ENCODE data around the gene ZNF738. TPM values are rescaled to one million over a fixed set of nuclear protein-coding genes. Genes with fewer than 3 reads are reported as not detected.
"Not testable (repeated sequence)": the region's sequence is repeated elsewhere in the genome, so short reads cannot be mapped to it uniquely, and the experiment has no call there.

The ZNF738 gene
- 10 to 100 TPM; 13.9 to 16.4 TPM for total RNA-seq

DNA sequence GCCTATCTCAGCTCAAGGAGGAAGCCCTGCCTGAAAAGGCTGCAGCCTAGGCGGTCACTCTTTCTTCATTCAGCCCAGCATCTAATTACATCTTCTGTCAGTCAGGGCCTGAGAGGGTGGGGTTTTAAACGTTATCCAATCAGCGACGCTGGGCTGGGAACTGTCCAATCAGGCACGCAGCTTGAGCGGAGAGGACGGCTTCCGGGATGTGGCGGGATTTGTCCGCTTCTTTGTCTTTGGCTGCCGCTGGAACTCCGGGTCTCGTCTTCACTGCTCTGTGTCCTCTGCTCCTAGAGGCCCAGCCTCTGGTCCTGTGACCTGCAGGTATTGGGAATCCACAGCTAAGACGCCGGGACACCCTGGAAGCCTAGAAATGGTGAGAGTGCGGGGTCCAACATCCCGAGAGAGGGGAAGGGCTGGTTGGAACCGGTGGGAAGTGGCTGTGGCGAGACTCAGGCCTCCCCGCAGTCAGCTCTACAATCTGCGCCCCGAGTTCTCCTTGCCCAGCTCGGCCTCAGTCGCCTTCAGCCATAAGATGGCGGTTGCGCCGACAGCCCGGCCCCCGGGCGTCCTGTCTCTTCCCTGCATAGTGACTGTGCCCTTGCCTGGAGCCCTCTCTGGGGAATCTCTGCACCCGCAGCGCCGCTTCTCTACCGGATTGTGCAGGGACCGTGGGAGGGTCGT, at the start of gene ZNF738:
TSS of gene ZNF738 (plus strand) at position 233 of the 684 bp plus-strand sequence. CDS start at position 374, 141 bp downstream.
- Mint-ChIP-seq H3K36me3 (peaks cover 41% of the 10 kb centered on the region), H3K4me1 (peaks cover 7% of the 10 kb centered on the region), H3K27me3 (no peaks in the 10 kb centered on the region), H3K27ac (peak within 1 kb of the TSS; percentile 98), H3K4me3 (peak within 1 kb of the TSS; percentile 99), H3K9me3 (peaks cover 22% of the 10 kb centered on the region)
- ATAC-seq (ENCODE audit: low read depth): peak; percentile 97
- POLR2A ChIA-PET: interaction anchor here (0.6 to 3.8 kb wide), 9 partner anchors 26 to 1493 kb away, joined by 3 to 36 read pairs (median 5); partner anchors contain the start of genes ZNF253, ZNF429, ZNF43 and ZNF430
- DNase-seq: peak; percentile 80

DNA sequence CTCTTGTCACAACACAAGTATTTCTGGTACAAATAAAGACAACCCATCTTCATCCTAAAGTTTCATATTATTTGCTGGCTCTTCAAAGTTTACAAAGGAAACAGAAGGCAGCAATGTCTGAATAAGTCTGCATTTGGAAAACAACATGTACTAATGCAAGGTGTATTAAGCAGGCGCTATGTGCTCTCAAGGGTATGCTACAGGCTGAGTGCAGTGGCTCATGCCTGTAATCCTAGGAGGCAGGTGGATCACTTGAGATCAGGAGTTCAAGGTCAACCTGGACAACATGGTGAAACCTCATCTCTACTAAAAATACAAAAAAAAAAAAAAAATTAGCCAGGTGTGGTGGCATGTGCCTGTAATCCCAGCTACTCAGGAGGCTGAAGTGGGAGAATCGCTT, 46.0 kb upstream of the ZNF738 start:
- H3K27me3 Mint-ChIP-seq, POLR2A ChIA-PET: not testable (repeated sequence)
- peaks cover 16% of the 10 kb centered on the region for H3K9me3 Mint-ChIP-seq

DNA sequence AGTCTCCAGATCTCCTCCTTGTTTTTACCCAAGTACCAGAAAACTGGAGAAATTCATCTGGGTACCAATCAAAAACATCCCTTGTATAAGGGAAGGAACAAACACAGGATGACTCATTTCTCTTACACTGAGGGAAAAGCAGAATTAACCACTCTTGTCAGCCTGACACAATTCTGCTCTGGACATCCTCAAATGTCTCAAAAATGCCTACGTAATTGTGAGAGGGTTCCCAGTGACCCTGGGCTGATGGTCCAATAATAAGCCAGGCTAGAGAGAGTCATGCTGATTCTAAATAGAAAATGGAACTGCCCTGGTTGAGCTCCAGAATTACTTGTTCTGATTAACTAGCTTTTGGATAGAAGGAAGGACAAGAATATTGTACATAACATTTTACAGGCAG, 44.1 kb upstream of the ZNF738 start:
- Mint-ChIP-seq H3K4me3 (no peak overlapping the region), H3K36me3 (peaks cover 68% of the 10 kb centered on the region), H3K9me3 (peaks cover 21% of the 10 kb centered on the region), H3K4me1 (peaks cover 6% of the 10 kb centered on the region), H3K27me3 (no peaks in the 10 kb centered on the region), H3K27ac (no peak overlapping the region)
- DNase-seq: no peak
- no peak for ATAC-seq (ENCODE audit: low read depth)
- POLR2A ChIA-PET: no interaction called here

More for the DNA sequence above, 46.0 kb upstream of the ZNF738 start:
- not testable (repeated sequence) for H3K4me3 Mint-ChIP-seq; DNase-seq; H3K27ac Mint-ChIP-seq; ATAC-seq (ENCODE audit: low read depth); H3K4me1 Mint-ChIP-seq
- peaks cover 68% of the 10 kb centered on the region for H3K36me3 Mint-ChIP-seq

DNA sequence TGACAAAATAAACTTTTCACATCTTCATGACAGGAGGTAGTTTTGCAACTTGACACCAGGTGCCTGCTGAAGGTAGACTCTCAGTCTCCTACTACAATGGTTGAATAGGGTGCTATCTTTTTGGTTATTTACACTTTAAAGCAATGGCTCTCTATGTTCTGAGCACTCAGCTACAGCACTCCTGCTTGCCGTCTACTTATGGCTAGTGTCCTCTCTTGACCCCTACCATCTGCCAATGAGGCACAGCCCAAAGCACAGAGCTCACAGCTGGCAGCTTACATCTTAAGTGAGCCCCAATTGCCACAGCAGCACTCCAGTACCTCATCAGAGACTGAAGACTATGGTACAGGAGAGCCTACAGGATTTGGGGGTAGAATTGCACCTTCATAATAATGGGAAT, 41.0 kb upstream of the ZNF738 start:
- peaks cover 75% of the 10 kb centered on the region for H3K36me3 Mint-ChIP-seq
- peaks cover 20% of the 10 kb centered on the region for H3K9me3 Mint-ChIP-seq
- ATAC-seq (ENCODE audit: low read depth) (no peak), DNase-seq (no peak)
- POLR2A ChIA-PET: interaction anchor here (0.6 kb wide), 1 partner anchor 46 kb away, joined by 6 read pairs; no protein-coding TSS in a partner anchor
- H3K4me3 Mint-ChIP-seq: no peak overlapping the region
- no peak overlapping the region for H3K27ac Mint-ChIP-seq
- peaks cover 8% of the 10 kb centered on the region for H3K4me1 Mint-ChIP-seq
- no peaks in the 10 kb centered on the region for H3K27me3 Mint-ChIP-seq

DNA sequence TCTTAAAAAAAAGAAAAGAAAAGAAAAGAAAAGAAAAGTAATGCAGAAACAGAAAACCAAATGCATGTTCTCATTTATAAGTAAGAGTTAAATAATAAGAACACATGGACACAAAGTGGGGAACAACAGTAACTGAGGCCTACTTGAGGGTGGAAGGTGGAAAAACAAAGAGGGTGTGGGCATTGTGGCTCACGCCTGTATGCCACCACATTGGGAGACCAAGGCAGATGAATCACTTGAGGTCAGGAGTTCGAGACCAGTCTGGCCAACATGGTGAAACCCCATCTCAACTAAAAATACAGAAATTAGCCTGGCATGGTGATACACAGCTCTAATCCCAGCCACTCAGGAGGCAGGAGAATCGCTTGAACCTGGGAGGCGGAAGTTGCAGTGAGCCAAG, 37.7 kb upstream of the ZNF738 start:
- Mint-ChIP-seq H3K9me3 (peaks cover 32% of the 10 kb centered on the region), H3K36me3 (peaks cover 90% of the 10 kb centered on the region), H3K4me3 (no peak overlapping the region), H3K27me3 (no peaks in the 10 kb centered on the region), H3K4me1 (peaks cover 14% of the 10 kb centered on the region), H3K27ac (no peak overlapping the region)
- DNase-seq (no peak), ATAC-seq (ENCODE audit: low read depth) (no peak)
- POLR2A ChIA-PET: no interaction called here

DNA sequence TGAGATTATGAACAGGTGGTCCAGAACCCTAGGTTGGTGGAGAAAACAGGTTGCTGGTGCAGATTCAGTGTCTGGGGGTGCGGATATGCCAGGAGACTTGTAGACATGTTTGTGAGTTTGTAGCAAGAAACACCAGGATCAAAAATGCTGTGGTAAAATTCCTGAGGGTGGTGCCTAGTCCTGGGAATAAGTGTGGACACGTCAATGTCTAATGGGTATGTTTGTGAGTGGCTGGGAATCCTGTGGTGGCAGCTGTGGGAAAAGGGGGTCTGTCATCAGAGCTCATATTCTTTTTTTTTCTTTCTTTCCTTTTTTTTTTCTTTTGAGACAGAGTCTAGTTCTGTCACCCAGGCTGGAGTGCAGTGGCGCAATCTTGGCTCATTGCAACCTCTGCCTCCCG, 36.8 kb upstream of the ZNF738 start:
- no peak for DNase-seq
- H3K27ac Mint-ChIP-seq: no peak overlapping the region
- peaks cover 91% of the 10 kb centered on the region for H3K36me3 Mint-ChIP-seq
- no peak overlapping the region for H3K4me3 Mint-ChIP-seq
- peaks cover 37% of the 10 kb centered on the region for H3K9me3 Mint-ChIP-seq
- POLR2A ChIA-PET: no interaction called here
- peaks cover 18% of the 10 kb centered on the region for H3K4me1 Mint-ChIP-seq
- no peak for ATAC-seq (ENCODE audit: low read depth)
- no peaks in the 10 kb centered on the region for H3K27me3 Mint-ChIP-seq

DNA sequence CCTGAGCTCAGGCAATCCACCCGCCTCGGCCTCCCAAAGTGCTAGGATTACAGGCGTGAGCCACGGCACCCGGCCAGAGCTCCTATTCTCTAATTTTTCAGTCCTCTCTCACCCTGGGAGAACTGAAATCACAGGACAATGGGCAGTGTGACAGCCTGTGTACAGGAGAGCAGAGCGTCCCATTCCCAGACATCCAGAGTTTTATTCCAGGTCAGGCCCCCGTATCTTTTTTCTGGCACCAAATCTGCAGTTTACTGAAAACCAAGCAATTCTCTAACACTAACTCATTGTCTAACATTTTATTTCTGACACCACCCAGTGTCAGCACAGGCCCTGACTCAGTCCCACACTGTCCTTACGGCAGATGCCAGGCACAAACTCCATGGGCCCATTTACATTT, 36.3 kb upstream of the ZNF738 start:
- H3K27me3 Mint-ChIP-seq: no peaks in the 10 kb centered on the region
- DNase-seq (no peak), ATAC-seq (ENCODE audit: low read depth) (no peak)
- peaks cover 33% of the 10 kb centered on the region for H3K9me3 Mint-ChIP-seq
- H3K27ac Mint-ChIP-seq: no peak overlapping the region
- H3K36me3 Mint-ChIP-seq: peaks cover 90% of the 10 kb centered on the region
- H3K4me1 Mint-ChIP-seq: peaks cover 17% of the 10 kb centered on the region
- H3K4me3 Mint-ChIP-seq: no peak overlapping the region
- POLR2A ChIA-PET: no interaction called here

DNA sequence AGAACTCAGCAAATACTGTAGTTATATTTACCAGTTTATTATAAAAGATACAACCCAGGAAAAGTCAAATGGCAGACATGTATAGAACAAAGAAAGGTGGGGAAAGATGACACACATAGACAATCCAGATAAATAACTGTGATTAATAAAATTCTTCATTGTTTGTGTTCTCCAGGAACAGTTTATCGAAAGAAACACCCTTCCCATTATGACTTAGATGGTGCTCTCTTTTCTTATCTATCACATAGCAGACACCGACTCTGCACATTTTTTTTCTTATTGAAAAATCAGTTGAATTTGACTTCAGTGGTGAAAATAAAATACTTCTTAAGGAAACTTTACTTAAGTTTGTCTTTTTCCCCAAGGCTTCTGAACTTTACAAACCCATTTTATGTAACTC, 35.8 kb upstream of the ZNF738 start:
- ATAC-seq (ENCODE audit: low read depth) (no peak), DNase-seq (no peak)
- H3K4me1 Mint-ChIP-seq: peaks cover 21% of the 10 kb centered on the region
- H3K9me3 Mint-ChIP-seq: peaks cover 31% of the 10 kb centered on the region
- H3K36me3 Mint-ChIP-seq: peaks cover 90% of the 10 kb centered on the region
- no peak overlapping the region for H3K4me3 Mint-ChIP-seq
- no peaks in the 10 kb centered on the region for H3K27me3 Mint-ChIP-seq
- H3K27ac Mint-ChIP-seq: no peak overlapping the region
- POLR2A ChIA-PET: no interaction called here

DNA sequence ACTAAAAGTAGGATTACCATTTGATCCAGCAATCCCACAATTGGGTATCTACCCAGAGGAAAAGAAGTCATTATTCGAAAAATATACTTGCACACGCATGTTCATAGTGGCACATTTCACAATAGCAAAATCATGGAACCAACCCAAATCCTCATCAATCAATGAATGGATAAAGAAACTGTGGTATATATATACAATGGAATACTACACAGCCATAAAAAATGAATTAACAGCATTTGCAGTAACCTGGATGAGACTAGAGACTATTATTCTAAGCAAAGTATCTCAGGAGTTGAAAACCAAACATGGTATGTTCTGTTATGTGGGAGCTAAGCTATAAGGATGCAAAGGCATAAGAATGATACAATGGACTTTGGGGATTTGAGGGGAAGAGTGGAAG, 32.6 kb upstream of the ZNF738 start:
- ATAC-seq (ENCODE audit: low read depth) (no peak), DNase-seq (no peak)
- peaks cover 20% of the 10 kb centered on the region for H3K4me1 Mint-ChIP-seq
- H3K9me3 Mint-ChIP-seq: peaks cover 28% of the 10 kb centered on the region
- no peak overlapping the region for H3K27ac Mint-ChIP-seq
- H3K36me3 Mint-ChIP-seq: peaks cover 69% of the 10 kb centered on the region
- POLR2A ChIA-PET: no interaction called here
- no peaks in the 10 kb centered on the region for H3K27me3 Mint-ChIP-seq
- peak overlapping the region; percentile 41 for H3K4me3 Mint-ChIP-seq

DNA sequence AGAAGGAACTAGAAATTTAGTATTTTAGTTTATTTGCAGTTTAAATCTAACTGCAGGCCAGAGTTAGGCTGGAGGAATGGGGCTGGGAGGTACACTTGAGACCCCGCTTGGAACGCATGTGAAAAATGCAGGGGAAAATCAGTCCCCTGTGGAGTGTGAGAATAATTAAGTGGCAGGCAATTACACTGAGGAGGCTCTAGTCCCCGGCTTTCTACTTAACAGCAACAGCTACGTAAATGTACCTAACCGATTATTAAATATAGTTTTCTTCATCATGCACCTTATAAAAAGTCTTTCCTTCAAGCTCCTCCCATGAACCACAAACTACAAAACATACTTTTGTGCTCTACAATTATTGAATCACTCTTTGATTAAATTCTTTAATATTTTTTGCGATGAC, 30.4 kb upstream of the ZNF738 start:
- DNase-seq (no peak), ATAC-seq (ENCODE audit: low read depth) (peak; percentile 15)
- H3K36me3 Mint-ChIP-seq: peaks cover 46% of the 10 kb centered on the region
- POLR2A ChIA-PET: interaction anchor here (0.6 to 2.9 kb wide), 19 partner anchors 13 to 905 kb away, joined by 3 to 36 read pairs (median 6); partner anchors contain the start of genes ZNF100, ZNF257, ZNF429 and ZNF43
- peak overlapping the region; percentile 99 for H3K4me3 Mint-ChIP-seq
- H3K4me1 Mint-ChIP-seq: peaks cover 17% of the 10 kb centered on the region
- peak overlapping the region; percentile 99 for H3K27ac Mint-ChIP-seq
- H3K27me3 Mint-ChIP-seq: no peaks in the 10 kb centered on the region
- H3K9me3 Mint-ChIP-seq: peaks cover 24% of the 10 kb centered on the region

DNA sequence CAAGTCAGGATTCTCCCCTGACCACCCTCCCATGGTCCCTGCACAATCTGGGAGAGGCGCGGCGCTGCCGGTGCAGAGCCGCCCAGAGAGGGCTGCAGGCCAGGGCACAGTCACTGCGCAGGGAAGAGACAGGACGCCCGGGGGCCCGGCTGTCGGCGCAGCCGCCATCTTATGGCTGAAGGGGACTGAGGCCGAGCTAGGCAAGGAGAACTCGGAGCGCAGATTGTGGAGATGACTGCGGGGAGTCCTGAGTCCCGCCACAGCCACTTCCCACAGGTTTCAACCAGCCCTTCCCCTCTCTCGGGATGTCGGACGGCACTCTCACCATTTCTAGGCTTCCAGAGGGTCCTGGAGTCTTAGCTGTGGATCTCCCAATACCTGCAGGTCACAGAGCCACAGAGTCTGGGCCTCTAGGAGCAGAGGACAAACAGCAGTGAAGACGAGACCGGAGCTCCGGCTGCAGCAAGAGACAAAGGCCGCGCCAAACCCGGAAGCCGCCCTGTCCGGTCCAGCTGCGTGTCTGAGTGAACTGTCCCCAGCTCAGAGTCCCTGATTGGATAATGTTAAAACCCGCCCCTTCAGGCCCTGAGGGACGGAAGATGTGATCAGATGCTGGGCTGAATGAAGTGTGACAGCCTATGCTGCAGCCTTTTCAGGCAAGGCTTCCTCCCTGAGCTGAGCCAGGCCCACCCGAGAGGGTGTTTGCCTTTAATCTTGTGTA, 29.8 kb upstream of the ZNF738 start, which contains the start of gene ZNF708:
TSS of gene ZNF708 (minus strand) at position 526 of the 721 bp plus-strand sequence. CDS start at position 328, 198 bp downstream.
- DNase-seq (peak; percentile 77), ATAC-seq (ENCODE audit: low read depth) (peak; percentile 100)
- POLR2A ChIA-PET: interaction anchor here (0.5 to 2.9 kb wide), 23 partner anchors 13 to 1305 kb away, joined by 3 to 36 read pairs (median 6); partner anchors contain the start of genes ZNF100, ZNF257, ZNF429 and ZNF43
- peaks cover 17% of the 10 kb centered on the region for H3K4me1 Mint-ChIP-seq
- H3K4me3 Mint-ChIP-seq: peak within 1 kb of the TSS; percentile 99
- no peaks in the 10 kb centered on the region for H3K27me3 Mint-ChIP-seq
- H3K9me3 Mint-ChIP-seq: peaks cover 23% of the 10 kb centered on the region
- H3K36me3 Mint-ChIP-seq: peaks cover 40% of the 10 kb centered on the region
- peak within 1 kb of the TSS; percentile 99 for H3K27ac Mint-ChIP-seq

DNA sequence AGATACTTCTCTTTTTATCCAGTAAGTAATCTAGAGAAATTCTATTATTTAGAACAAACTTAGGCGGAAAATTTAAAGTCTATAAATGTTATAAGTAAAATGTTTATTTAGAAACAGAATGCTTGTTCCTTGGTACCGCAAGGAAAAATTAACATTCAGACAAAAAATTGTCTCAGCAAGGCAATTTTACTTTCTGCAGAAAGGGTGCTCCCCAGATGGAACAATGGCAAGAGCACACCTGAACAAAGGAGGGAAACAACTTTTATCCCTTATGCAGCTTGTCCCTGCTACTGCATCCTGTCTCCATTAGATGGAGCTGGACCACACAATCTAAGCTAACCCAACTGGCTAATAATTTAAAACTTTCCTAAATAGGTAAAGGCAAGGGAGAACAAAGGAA, 23.1 kb upstream of the ZNF738 start:
- POLR2A ChIA-PET: no interaction called here
- H3K36me3 Mint-ChIP-seq: peaks cover 3% of the 10 kb centered on the region
- no peaks in the 10 kb centered on the region for H3K4me1 Mint-ChIP-seq
- no peak overlapping the region for H3K27ac Mint-ChIP-seq
- H3K4me3 Mint-ChIP-seq: no peak overlapping the region
- no peak for ATAC-seq (ENCODE audit: low read depth)
- peaks cover 25% of the 10 kb centered on the region for H3K9me3 Mint-ChIP-seq
- no peaks in the 10 kb centered on the region for H3K27me3 Mint-ChIP-seq
- no peak for DNase-seq

DNA sequence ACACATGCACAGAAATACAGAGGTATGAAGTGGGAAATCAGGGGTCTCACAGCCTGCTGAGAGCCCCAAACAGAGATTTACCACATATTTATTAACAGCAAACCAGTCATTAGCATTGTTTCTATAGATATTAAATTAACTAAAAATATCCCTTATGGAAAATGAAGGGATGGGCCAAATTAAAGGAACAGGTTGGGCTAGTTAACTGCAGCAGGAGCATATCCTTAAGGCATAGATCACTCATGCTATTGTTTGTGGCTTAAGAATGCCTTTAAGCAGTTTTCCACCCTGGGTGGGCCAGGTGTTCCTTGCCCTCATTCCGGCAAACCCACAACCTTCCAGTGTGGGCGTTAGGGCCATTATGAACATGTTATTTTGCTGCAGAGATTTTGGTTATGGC, 14.0 kb upstream of the ZNF738 start:
- H3K4me3 Mint-ChIP-seq; ATAC-seq (ENCODE audit: low read depth); H3K36me3 Mint-ChIP-seq; DNase-seq; H3K27ac Mint-ChIP-seq; H3K27me3 Mint-ChIP-seq; POLR2A ChIA-PET; H3K4me1 Mint-ChIP-seq: not testable (repeated sequence)
- peaks cover 28% of the 10 kb centered on the region for H3K9me3 Mint-ChIP-seq
